NCI-H226 (cell line): Measurements from ENCODE around the gene AGRP.

Experiments used
- DNase-seq: peaks from one replicate; pipeline ENCODE4 v3.0.0-alpha.2; 2015

The AGRP gene

DNA sequence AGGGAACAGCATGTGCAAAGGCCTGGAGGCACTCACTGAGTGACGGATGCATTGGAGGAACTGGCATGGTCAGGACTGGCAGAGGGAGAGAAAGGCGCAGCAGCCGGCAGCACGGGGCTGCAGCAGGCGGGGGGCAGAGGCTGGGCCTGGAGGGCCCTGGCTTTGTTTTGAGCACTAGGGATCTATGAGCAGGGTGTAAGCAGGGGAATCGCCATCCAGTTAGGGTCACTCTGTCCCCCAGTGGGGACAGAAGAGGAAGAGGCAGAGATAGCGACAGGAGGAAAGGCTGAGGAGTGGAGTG is 38.3 kb downstream of the AGRP start:
- DNase-seq, result no peak

DNA sequence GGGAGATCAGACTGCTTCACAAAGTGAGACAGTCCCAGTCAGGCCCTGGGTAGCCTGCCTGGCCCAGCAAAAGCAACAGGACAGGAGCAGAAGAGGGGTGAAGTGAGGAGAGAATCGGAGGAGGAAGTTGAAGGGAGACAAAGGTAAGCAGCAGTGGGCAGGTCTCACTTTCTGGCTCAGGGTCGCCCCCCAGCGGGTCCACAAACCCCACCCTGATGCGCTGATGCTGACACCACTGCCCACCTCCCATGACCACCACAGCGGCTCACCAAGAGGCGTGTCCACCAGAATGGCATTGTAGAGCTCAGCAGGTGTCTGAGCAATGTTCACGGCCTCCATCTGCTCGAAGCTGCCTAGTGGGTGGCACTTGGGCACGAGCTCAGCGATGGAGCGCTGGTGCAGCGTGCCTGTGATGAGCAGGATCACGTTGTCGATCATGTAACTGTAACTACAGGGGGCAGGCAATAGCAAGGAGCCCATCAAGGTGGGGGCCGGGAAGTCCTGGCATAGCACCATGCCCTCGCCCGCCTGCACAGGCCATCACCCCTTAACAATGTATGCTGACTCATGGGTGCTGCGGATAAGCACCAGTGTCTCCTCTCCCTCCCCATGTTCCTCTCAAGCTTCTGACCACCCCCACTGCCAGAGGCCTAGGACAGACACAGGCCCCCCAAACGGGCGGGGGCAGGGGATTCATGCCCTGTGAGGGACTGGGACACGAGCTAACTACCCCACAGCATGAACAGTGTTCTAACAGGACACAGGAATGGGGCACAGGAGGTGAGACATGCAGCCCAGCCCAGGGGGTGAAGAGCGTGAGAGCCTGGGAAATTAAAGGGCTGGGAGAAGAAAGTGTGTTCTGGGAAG is 38.9 kb downstream of the AGRP start:
- peak; percentile 41 for DNase-seq

DNA sequence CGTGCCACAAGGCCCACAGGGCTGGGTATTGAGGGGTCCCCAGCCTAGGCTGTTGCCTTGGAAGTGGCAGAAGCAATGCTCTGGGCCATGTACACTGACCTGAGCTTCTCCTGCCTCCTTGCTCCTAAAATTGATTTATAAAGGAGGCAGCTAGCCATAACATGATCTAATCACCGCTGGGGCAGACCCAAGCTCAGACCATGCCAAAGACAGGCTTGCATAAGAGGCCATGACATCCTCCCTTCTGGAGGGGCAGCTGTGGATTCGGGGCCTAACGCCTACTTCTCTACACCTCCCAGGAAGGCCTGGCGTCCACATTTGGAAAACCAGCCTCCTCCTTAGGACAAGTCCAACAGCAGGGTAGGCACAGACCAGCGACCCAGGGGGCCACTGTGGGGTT is 40.1 kb downstream of the AGRP start:
- DNase-seq, result no peak

DNA sequence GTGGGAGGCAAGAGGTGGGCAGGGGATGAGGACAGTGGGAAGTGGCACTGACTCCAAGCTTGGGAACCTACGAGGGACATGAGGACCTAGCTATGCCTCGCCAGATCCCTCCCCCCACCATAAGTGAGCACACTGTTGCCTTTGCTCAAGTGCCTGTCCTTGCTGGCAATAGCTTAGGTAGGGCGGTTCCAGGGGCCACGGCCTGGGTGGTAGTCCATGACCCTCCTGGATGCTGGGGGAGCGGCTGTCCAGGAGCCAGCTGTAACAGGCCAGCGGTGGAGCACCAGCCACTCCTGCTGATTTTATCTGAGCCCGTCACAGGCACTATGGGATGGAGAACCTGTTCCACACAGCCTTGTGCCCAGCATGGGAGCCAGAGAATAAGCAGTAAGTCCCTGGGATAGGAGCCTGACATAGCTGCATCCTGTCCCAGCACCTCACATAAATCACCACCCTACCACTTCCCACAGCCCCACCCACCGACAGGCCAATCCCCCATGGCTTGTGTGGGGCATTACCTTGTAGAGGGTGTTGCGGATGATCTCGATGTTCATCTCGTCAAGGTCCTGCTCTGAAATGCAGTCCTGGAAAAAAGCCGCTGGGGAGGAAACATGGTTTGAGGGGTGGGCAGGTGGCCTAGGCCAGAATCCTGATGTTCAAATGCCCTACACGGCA is 40.6 kb downstream of the AGRP start:
- DNase-seq, result no peak

DNA sequence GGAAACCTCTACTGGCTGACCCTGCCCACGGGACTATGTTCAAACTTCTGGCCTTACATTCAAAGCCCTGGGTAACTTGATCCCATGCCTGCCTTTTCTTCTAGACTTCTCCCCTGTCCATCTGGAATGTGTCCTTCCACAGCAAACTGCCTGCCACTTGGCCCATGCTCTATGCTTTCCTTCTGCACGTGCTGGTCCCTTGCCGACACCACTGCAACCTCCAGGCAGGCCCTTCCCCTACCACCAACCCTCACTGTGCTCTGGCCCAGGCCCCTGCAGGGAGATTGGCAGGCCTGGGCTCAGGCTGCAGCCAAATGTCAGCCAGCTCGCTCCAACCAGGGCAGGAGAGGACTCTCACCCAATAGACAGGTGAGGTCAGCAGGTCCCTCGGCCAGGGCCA is 41.4 kb downstream of the AGRP start:
- DNase-seq, result no peak

DNA sequence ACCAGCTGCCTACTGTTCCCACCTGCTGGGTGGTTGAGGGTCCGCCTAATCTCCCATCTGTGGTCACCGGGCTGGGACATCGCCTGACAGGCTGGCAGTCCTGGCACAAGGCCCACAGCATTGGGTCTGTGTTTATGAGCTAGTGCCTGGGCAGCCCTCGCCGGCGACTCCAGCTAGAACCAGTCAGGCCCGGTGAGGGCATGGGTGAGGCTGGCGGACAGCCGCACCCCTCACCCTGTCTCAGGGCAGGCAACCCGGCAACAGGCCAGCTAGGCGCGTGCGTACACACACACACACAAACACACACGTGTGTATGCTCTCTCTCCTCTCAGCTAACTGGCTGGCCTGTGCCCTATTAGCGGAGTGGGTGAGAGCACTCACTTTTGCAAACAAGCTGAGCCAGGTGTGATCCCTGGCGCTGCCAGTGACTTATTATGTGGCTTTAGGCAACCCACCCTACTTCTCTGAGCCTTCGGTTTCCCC is 42.0 kb downstream of the AGRP start:
- DNase-seq, result no peak

DNA sequence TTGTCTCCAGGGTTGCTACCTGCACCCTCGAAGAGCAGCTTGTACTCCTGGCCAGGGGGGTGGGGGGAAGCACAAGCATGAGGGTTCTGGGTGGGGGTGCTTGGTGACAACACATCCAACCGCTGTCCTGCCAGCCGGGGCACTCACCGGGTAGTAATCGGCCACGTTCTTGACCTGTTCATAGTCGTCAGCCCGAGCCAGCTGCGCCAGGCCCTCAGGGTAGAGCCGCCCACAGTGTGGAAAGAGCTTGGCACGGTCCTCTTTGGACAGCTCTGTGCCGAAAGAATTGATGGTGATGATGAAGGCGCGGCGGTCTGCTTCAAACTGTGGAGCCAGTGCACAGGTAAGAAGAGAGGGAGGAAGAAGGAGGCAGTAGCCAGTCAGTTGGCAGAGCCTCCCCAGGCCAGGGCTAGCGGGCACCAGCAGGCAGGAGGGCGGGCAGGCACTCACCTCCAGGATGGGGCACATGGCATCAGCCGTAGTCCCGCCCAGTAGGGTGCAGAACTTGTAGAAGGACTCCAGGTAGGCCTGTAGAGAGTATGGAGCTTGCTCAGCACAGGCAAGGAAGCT is 44.4 kb downstream of the AGRP start:
- no peak for DNase-seq

DNA sequence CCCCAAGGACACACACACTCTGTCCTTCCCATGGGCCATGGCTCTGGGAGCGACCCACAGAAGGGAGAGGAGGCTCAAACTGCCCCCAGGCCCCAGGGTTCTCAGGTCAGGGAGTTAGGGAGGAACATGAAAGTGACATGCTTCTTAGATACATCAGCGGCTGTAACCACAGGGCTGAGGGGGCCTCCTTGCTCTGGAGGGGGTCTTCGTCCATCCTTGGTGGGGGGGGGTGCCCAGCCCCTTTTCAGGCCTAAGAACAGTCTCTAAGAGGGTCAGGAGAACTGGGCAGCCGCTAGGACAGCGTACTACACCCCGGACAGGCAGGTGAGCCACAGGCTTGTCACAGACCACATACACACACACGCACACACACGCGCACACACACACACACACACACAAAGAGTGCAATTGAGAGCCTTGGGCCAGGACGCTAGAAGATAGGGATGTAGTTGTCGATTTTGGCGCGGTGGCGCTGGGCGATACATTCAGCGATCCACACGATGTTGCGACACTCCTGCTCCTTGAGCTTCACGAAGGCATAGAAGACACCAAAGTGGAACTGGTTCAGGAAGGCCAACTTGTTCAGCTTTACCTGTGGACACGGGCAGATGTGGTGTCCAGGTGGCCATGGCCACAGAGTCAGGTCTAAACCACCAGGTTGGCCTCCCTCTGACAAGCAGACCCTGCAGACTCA is 45.1 kb downstream of the AGRP start:
- DNase-seq, result no peak

DNA sequence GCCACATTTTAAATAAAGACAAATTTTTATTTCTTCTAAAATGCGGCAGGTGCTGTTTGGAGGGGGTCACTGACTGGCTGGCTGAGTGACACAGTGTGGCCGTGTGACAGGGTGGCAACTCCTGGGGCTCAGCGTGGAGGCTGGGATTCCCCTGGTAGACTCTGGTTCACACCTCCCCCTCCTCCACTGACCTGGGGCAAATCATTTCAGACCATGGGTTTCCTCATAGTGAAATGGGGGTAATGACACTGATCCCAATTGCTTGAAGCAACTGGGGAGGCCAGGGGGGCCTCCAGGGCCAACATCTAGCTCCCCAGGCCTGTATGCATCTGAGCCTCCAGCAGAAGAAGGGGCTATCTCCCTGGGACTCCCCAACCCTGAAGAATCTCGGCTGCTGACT is 45.8 kb downstream of the AGRP start:
- no peak for DNase-seq

DNA sequence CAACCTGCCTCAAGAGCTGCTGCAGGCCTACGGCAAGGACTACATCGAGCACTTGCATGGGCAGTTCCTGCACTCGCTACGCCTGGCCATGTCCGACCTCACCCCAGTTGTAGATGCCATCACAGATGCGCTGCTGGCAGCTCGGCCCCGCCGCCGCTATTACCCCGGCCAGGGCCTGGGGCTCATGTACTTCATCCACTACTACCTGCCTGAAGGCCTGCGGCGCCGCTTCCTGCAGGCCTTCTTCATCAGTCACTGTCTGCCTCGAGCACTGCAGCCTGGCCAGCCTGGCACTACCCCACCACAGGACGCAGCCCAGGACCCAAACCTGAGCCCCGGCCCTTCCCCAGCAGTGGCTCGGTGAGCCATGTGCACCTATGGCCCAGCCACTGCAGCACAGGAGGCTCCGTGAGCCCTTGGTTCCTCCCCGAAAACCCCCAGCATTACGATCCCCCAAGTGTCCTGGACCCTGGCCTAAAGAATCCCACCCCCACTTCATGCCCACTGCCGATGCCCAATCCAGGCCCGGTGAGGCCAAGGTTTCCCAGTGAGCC is 46.6 kb downstream of the AGRP start:
- no peak for DNase-seq

DNA sequence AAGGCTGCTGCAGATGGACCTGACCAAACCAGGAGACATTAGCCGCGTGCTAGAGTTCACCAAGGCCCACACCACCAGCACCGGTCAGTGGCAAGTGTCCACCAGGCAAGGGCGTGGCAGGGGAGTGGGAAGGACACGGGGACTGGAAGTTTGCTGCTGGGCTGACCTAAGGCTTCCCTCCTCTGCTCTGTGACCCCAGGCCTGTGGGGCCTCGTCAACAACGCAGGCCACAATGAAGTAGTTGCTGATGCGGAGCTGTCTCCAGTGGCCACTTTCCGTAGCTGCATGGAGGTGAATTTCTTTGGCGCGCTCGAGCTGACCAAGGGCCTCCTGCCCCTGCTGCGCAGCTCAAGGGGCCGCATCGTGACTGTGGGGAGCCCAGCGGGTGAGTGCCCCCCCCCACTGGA is 47.6 kb downstream of the AGRP start:
- no peak for DNase-seq

DNA sequence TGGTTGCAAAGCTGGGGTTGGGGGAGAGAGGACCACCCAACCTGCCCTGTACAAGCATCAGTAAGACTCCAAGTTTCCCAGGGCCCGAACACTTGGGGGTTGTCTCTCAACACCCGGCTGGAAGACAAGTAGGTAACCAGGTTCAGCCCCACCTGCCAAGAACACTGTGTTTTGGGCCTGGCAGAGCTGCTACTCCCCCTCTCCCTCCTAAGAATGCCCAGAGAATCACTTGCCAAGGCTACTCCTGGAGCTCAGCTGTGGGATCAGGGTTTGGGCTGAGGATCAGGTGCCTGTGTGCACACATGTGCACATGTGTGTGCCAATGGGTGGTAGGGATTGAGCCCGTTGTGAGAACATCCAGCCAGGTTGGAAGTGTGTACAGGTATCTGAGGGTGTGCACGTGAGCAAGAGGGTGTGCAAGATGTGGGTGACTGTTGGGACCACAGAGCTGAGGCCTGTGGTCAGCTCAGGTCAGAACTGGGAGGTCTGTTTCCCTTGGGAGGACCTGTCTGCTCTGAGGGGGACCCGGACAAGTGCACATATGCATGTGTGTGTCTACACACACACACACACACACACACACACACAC is 50.1 kb downstream of the AGRP start:
- DNase-seq, result no peak
